Sigmoid colon (tissue), 7 donors: ENCODE results near the gene FAM151B. TPM values are rescaled to one million over a fixed set of nuclear protein-coding genes. Genes with fewer than 3 reads are reported as not detected.
"Not testable (repeated sequence)": the region's sequence is repeated elsewhere in the genome, so short reads cannot be mapped to it uniquely, and the experiment has no call there.

ENCODE experiments used
- DNase-seq: peaks from one replicate; pipeline ENCODE4 v3.0.0-alpha.2; 2019
- H3K27ac ChIP-seq, 4 donors: fragments of 200-600 bp; sonication (generic); one replicate each; pipeline ENCODE4 v1.5.1; 2016 to 2019; ENCODE audit warnings: mild to moderate bottlenecking in 1 of 4
- H3K27me3 ChIP-seq, 3 donors: fragments of 200-600 bp; sonication (generic); one replicate each; pipeline ENCODE4 v1.5.1; 2019; ENCODE audit warnings: mild to moderate bottlenecking in 1 of 3
- H3K36me3 ChIP-seq, 4 donors: fragments of 200-600 bp; sonication (generic); one replicate each; pipeline ENCODE4 v1.5.1; 2016 to 2019
- H3K4me1 ChIP-seq, 4 donors: fragments of 200-600 bp; sonication (generic); one replicate each; pipeline ENCODE4 v1.5.1; 2017 to 2019
- H3K4me3 ChIP-seq, 4 donors: fragments of 200-600 bp; sonication (generic); one replicate each; pipeline ENCODE4 v1.5.1; 2017 to 2019; ENCODE audit warnings: mild to moderate bottlenecking in 2 of 4, moderate library complexity in 1 of 4
- H3K9me3 ChIP-seq, 4 donors: fragments of 200-600 bp in 3 of 4; sonication (generic) in 3 of 4; one replicate each; pipeline versions ENCODE4 v1.5.1 to v1.6.1; 2013 to 2019
- CTCF ChIP-seq, 4 experiments: fragments of 450-650 bp in 3 of 4; fragments of 200-600 bp in 1 of 4; IDR thresholded peaks; one replicate each; pipeline ENCODE4 v1.5.1; 2016 to 2019; ENCODE audit warnings: antibody characterized with exemption in 4 of 4, mild to moderate bottlenecking in 3 of 4, moderate library complexity in 2 of 4
- EP300 ChIP-seq, 4 donors: sonication (generic); formaldehyde crosslinking; IDR thresholded peaks; one replicate each; pipeline ENCODE4 v1.6.1; 2017; ENCODE audit warnings: antibody characterized with exemption in 4 of 4
- POLR2A ChIP-seq, 2 donors: fragments of 450-650 bp; IDR thresholded peaks; one replicate each; pipeline ENCODE4 v1.6.1; 2016; ENCODE audit warnings: antibody characterized with exemption in 2 of 2, mild to moderate bottlenecking in 2 of 2, moderate library complexity in 2 of 2
- POLR2AphosphoS5 ChIP-seq, 4 donors: sonication (generic); formaldehyde crosslinking; IDR thresholded peaks; one replicate each; pipeline ENCODE4 v1.6.1; 2017; ENCODE audit warnings: antibody characterized with exemption in 4 of 4
- WGBS, 2 donors: extraction: QIAGEN DNeasy Blood & Tissue Kit; methylation state at CpG; one replicate each; pipeline ENCODE4 v1.1.7; 2013; 5-methylcytosine and 5-hydroxymethylcytosine counted together
- intact Hi-C: fragments of 100-400 bp; cut with DNase I; formaldehyde crosslinking; loops from one replicate; pipeline ENCODE4 v1.15.1; 2023
- polyA plus RNA-seq, 3 donors: library from polyadenylated mRNA; stranded (reverse); fragments of 200-250 nt; gene quantifications; one replicate each; pipeline ENCODE4 v1.2.3, GENCODE V29; 2013
- total RNA-seq, 4 donors: library from RNA; depleted of rRNA; stranded (reverse); fragments of >200 nt; gene quantifications; one replicate each; pipeline ENCODE4 v1.1.0, GENCODE V29; 2016
- donor health status: healthy with polysubstance abuse.
- donor health status: Bipolar disorder and iron deficiency.
- donor health status: healthy.

The FAM151B gene
- total and polyA plus RNA-seq, 7 donors: 0.46 to 3.3 (median 1.6) TPM

GRCh38 chr5:80453366-80453765 lies 34.5 kb upstream of the FAM151B start:
- Histone ChIP-seq H3K27ac (no peak overlapping the region), H3K4me3 (no peak overlapping the region), H3K36me3 (peaks cover 7 to 72% (median 15%) of the 10 kb centered on the region in 4 donors), H3K4me1 (no peaks in the 10 kb centered on the region), H3K9me3 (no peaks in the 10 kb centered on the region), H3K27me3 (no peaks in the 10 kb centered on the region)
- DNase-seq: no peak
- WGBS, 2 donors: 91 to 98% methylated on average over 2 of the region's 2 CpGs
- TF ChIP-seq POLR2AphosphoS5 (IDR thresholded peaks at IDR 0.05) (no peak), EP300 (IDR thresholded peaks at IDR 0.05) (no peak), CTCF (IDR thresholded peaks at IDR 0.05) (no peak), POLR2A (IDR thresholded peaks at IDR 0.05) (no peak)
- intact Hi-C loops: no loop called here

- H3K4me1 ChIP-seq: no peaks in the 10 kb centered on the region
- no peak for DNase-seq
- peaks cover 0 to 3% (median under 1%) of the 10 kb centered on the region in 4 donors for H3K9me3 ChIP-seq
- TF ChIP-seq CTCF (IDR thresholded peaks at IDR 0.05): no peak
- H3K36me3 ChIP-seq: peaks cover 0 to 84% (median 21%) of the 10 kb centered on the region in 4 donors
- WGBS, 2 donors: 94 to 96% methylated on average over 4 of the region's 4 CpGs
- intact Hi-C loops: no loop called here
- no peak overlapping the region for H3K27ac ChIP-seq
- H3K27me3 ChIP-seq: no peaks in the 10 kb centered on the region
- H3K4me3 ChIP-seq: no peak overlapping the region
These were observed 24.6 kb upstream of the FAM151B start for GRCh38 chr5:80463269-80463668.

- Histone ChIP-seq H3K9me3 (peaks cover 4 to 10% (median 6%) of the 10 kb centered on the region in 4 donors), H3K27ac (no peak overlapping the region), H3K4me3 (no peak overlapping the region), H3K27me3 (no peaks in the 10 kb centered on the region), H3K36me3 (peaks cover 3 to 75% (median 19%) of the 10 kb centered on the region in 4 donors), H3K4me1 (no peaks in the 10 kb centered on the region)
- intact Hi-C loops: no loop called here
- TF ChIP-seq POLR2AphosphoS5 (IDR thresholded peaks at IDR 0.05): no peak
- TF ChIP-seq CTCF (IDR thresholded peaks at IDR 0.05): no peak
- TF ChIP-seq POLR2A (IDR thresholded peaks at IDR 0.05): no peak
- TF ChIP-seq EP300 (IDR thresholded peaks at IDR 0.05): no peak
- DNase-seq: no peak
- WGBS, 2 donors: 72 to 77% methylated on average over 4 of the region's 4 CpGs
These were observed 21.0 kb upstream of the FAM151B start for GRCh38 chr5:80466669-80467485.

DNA sequence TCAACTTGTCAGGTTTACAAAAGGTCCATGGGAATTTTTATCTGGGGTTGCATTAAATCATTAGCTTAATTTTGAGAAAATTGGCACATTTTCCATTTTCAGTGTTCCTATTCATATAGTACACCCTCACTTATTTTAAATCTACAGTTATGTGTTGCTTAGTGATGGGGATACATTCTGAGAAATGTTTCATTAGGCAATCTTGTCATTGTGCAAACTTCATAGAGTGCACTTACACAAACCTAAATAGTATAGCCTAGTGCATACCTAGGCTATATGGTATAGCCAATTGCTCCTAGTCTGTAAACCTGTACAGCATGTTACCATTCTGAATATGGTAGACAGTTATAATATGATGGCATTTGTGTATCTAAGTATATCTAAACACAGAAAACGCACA lies 19.8 kb upstream of the FAM151B start:
- DNase-seq: no peak
- Histone ChIP-seq H3K9me3 (peaks cover 4 to 10% (median 6%) of the 10 kb centered on the region in 4 donors), H3K4me3 (no peak overlapping the region), H3K27ac (no peak overlapping the region), H3K4me1 (no peaks in the 10 kb centered on the region), H3K27me3 (no peaks in the 10 kb centered on the region), H3K36me3 (peaks cover 3 to 67% (median 11%) of the 10 kb centered on the region in 4 donors)
- WGBS, 2 donors: 96% methylated on average over 1 of the region's 1 CpG
- TF ChIP-seq EP300 (IDR thresholded peaks at IDR 0.05): no peak
- TF ChIP-seq POLR2A (IDR thresholded peaks at IDR 0.05): no peak
- TF ChIP-seq CTCF (IDR thresholded peaks at IDR 0.05): no peak
- TF ChIP-seq POLR2AphosphoS5 (IDR thresholded peaks at IDR 0.05): no peak
- intact Hi-C loops: no loop called here

DNA sequence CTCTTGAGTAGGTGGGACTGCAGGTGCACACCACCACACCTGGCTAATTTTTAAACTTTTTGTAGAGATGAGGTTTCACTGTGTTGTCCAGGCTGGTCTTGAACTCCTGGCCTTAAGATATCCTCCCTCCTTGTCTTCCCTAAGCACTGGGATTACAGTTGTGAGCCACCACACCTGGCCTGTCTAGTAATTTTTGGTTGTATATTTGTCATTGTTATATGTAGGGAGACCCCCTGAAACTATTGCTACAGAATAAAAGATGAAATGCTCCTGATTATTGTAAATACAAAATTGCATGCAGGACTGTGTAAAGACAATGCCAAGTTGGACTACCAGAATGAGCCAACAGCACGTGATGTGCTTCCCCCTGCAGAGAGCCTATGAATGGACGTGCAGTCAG lies 17.3 kb upstream of the FAM151B start:
- H3K4me1 ChIP-seq, intact Hi-C loops, DNase-seq, H3K27me3 ChIP-seq, H3K4me3 ChIP-seq, H3K9me3 ChIP-seq, H3K27ac ChIP-seq: not testable (repeated sequence)
- 95 to 98% methylated on average over 2 of the region's 2 CpGs for WGBS, 2 donors
- H3K36me3 ChIP-seq: peaks cover 3 to 69% (median 12%) of the 10 kb centered on the region in 4 donors
